GM23248 (cell line): ENCODE measurements around the gene ASPHD1. TPM values are rescaled to one million over a fixed set of nuclear protein-coding genes. Genes with fewer than 3 reads are reported as not detected.

Experiments used
- DNase-seq: peaks from one replicate; pipeline ENCODE4 v3.0.0-alpha.2; 2015
- H2AFZ ChIP-seq: fragments of 200-600 bp; sonication (generic); 2 replicates; pipeline ENCODE4 v1.6.1; 2016; ENCODE audit warnings: antibody characterized with exemption
- H3F3A ChIP-seq: fragments of 200-600 bp; sonication (generic); 2 replicates; pipeline ENCODE4 v1.6.1; 2016; ENCODE audit warnings: mild to moderate bottlenecking, antibody characterized with exemption, mixed run types; ENCODE audit not compliant: insufficient read depth
- H3K27ac ChIP-seq: fragments of 200-600 bp; sonication (generic); 2 replicates; pipeline ENCODE4 v1.5.1; 2016; ENCODE audit warnings: mild to moderate bottlenecking
- H3K27me3 ChIP-seq: fragments of 200-600 bp; sonication (generic); replicated peaks from 2 replicates; pipeline ENCODE4 v1.6.1; 2016; ENCODE audit warnings: mild to moderate bottlenecking; ENCODE audit not compliant: insufficient read depth
- H3K36me3 ChIP-seq: fragments of 200-600 bp; sonication (generic); 2 replicates; pipeline ENCODE4 v1.6.1; 2016; ENCODE audit warnings: low read depth, mild to moderate bottlenecking
- H3K4me1 ChIP-seq: fragments of 200-600 bp; sonication (generic); 2 replicates; pipeline ENCODE4 v1.6.1; 2016; ENCODE audit warnings: mild to moderate bottlenecking; ENCODE audit not compliant: insufficient read depth
- H3K4me2 ChIP-seq: fragments of 200-600 bp; sonication (generic); one replicate; pipeline ENCODE4 v1.6.1; 2016; ENCODE audit warnings: mild to moderate bottlenecking; ENCODE audit not compliant: unreplicated experiment
- H3K4me3 ChIP-seq: fragments of 200-600 bp; sonication (generic); 2 replicates; pipeline ENCODE4 v1.5.1; 2016; ENCODE audit warnings: mild to moderate bottlenecking
- H3K79me2 ChIP-seq: fragments of 200-600 bp; sonication (generic); 2 replicates; pipeline ENCODE4 v1.6.1; 2016; ENCODE audit warnings: mild to moderate bottlenecking; ENCODE audit not compliant: insufficient read depth
- H3K9ac ChIP-seq: fragments of 200-600 bp; sonication (generic); 2 replicates; pipeline ENCODE4 v1.6.1; 2016; ENCODE audit warnings: mild to moderate bottlenecking
- H3K9me2 ChIP-seq: fragments of 200-600 bp; sonication (generic); 2 replicates; pipeline ENCODE4 v1.6.1; 2016; ENCODE audit warnings: mixed run types, mild to moderate bottlenecking, moderate library complexity; ENCODE audit not compliant: insufficient read depth
- H3K9me3 ChIP-seq: fragments of 200-600 bp; sonication (generic); one replicate; pipeline ENCODE4 v1.6.1; 2017; ENCODE audit warnings: low read depth
- H4K20me1 ChIP-seq: fragments of 200-600 bp; sonication (generic); 2 replicates; pipeline ENCODE4 v1.6.0; 2016; ENCODE audit not compliant: insufficient read depth
- EZH2 ChIP-seq: fragments of 200-600 bp; sonication (generic); IDR thresholded peaks from 2 replicates; pipeline ENCODE4 v1.6.1; 2018; ENCODE audit warnings: antibody characterized with exemption, mild to moderate bottlenecking; ENCODE audit not compliant: insufficient read depth, poor library complexity, severe bottlenecking
- EZH2phosphoT487 ChIP-seq: fragments of 200-600 bp; sonication (generic); IDR thresholded peaks from 2 replicates; pipeline ENCODE4 v1.6.1; 2018; ENCODE audit warnings: antibody characterized with exemption, moderate library complexity, mild to moderate bottlenecking, low read depth; ENCODE audit not compliant: insufficient read depth
- WGBS, 2 experiments: methylation state at CpG; one replicate each; pipeline ENCODE4 v1.1.6; 2015 to 2017; ENCODE audit warnings: low lambda C conversion rate in 2 of 2, low coverage in 1 of 2; ENCODE audit errors: missing lambda C conversion rate in 2 of 2; 5-methylcytosine and 5-hydroxymethylcytosine counted together
- in situ Hi-C: fragments of 300-500 bp; cut with MboI; formaldehyde crosslinking; loops from 2 replicates; pipeline ENCODE4 v1.15.0; 2020
- polyA plus RNA-seq: library from polyadenylated mRNA; unstranded; fragments of >200 nt; fragmentation: Nextera tagmentation; extraction: Ambion mirVana; gene quantifications from 2 replicates; pipeline ENCODE4 v1.2.1, GENCODE V29; 2016
- total RNA-seq: library from RNA; depleted of rRNA; stranded (reverse); fragments of >200 nt; shearing (Covaris generic); gene quantifications from 2 replicates; pipeline ENCODE4 v1.2.3, GENCODE V29; 2014; rRNA removed

The ASPHD1 gene
- total and polyA plus RNA-seq, 2 experiments from 2014 or later = 6.9 to 19.3 TPM

DNA sequence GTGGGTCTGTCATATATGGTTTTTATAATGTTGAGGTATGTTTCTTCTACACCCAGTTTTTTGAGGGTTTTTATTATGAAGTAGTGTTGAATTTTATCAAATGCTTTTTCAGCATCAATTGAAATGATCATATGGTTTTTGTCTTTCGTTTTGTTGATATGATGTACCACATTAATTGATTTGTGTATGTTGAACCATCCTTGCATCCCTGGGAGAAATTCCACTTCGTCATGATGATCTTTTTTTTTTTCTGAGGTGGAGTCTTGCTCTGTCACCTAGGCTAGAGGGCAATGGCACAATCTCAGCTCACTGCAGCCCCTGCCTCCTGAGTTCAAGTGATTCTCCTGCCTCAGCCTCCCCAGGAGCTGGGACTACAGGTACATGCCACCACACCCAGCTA lies 47.6 kb downstream of the ASPHD1 start:
- peaks cover 17% of the 10 kb centered on the region for H3K4me1 ChIP-seq
- H3F3A ChIP-seq = peaks cover 19% of the 10 kb centered on the region
- no peaks in the 10 kb centered on the region for H3K9me2 ChIP-seq
- H3K27ac ChIP-seq = no peak overlapping the region
- no peak overlapping the region for H2AFZ ChIP-seq
- H3K4me3 ChIP-seq = no peak overlapping the region
- H3K9me3 ChIP-seq = no peaks in the 10 kb centered on the region
- H3K4me2 ChIP-seq = no peak overlapping the region
- 39 to 43% methylated on average over 2 of the region's 2 CpGs for WGBS, 2 experiments
- H3K79me2 ChIP-seq = no peaks in the 10 kb centered on the region
- no peaks in the 10 kb centered on the region for H3K27me3 ChIP-seq
- no peaks in the 10 kb centered on the region for H4K20me1 ChIP-seq
- no peak for DNase-seq
- no peak overlapping the region for H3K9ac ChIP-seq
- in situ Hi-C loops = no loop called here
- H3K36me3 ChIP-seq = no peaks in the 10 kb centered on the region
- TF ChIP-seq EZH2 = no peak
- TF ChIP-seq EZH2phosphoT487 = no peak

DNA sequence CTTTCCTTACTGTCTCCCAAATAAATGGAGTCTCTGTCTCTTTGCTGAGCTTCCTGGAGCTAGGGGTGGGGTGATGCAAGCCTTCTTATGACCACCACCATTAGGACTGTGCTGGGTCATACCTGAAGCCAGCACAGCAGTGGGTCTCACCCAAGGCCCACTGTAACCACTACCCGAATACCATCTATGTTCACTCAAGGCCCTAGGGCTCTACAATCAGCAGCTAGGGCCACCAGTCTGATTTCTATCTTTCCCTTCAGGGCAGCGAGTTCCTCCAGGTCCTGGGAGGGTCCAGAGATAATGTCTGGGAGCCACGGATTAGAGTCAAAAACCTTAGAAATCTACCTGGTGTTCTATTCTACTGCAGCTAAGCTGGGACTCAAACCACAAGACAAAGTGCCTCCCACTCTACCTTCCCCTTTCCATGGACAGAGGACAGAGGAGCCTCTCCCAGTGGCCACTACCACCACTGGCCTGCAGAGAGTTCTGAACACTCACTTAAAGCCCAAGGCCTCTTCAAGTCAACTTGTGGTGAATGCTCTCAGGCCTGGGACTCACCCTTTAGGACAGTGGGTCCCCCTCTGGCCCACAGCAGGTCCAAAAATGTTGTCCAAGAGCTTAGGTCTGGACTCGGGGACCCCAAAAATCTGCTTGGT lies 50.6 kb downstream of the ASPHD1 start:
- Histone ChIP-seq H3K79me2 (no peaks in the 10 kb centered on the region), H3K9me2 (no peaks in the 10 kb centered on the region), H3K27me3 (no peaks in the 10 kb centered on the region), H3K9ac (no peak overlapping the region), H3K4me2 (no peak overlapping the region), H3K9me3 (no peaks in the 10 kb centered on the region), H3F3A (no peaks in the 10 kb centered on the region), H3K4me1 (no peaks in the 10 kb centered on the region), H4K20me1 (no peaks in the 10 kb centered on the region), H3K4me3 (no peak overlapping the region), H3K36me3 (no peaks in the 10 kb centered on the region), H2AFZ (no peak overlapping the region), H3K27ac (no peak overlapping the region)
- DNase-seq = no peak
- in situ Hi-C loops = no loop called here
- 50 to 62% methylated on average over 4 of the region's 4 CpGs for whole genome bisulfite sequencing, 2 experiments
- no peak for TF ChIP-seq EZH2
- no peak for TF ChIP-seq EZH2phosphoT487

DNA sequence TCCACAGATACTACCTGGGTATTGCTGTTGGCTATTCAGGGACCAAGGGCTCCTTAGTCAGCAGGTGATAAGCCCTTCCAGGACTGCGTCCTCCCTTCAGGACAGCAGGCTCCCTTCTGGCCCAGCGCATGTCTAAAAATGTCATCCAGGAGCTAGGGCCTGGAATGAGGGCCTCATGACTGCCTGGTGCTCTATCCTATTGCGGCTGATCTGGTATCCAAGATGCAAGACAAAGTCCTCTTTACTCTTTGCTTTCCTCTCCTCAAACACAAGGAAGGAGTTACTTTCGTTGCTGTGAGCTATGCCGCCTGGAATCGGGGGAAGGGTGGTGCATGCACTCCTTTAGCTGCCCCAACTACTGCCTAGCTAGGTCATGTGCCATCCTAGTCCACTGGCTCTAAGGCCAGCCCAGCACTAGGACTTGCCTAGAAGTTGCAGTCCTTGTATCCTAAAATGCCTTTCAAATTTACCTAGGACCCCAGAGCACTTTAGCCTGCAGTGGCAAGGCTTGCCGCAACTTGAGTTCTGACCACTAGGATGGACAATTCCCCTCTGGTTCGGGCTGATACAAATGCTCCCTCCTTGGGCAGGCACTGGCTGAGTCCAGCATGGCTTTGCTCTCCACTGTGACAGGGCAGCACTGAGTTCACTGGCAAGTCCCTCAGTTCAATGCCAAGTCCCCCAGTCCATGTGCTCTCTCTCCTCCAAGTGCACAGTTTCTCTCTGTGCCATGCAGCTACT lies 51.5 kb downstream of the ASPHD1 start:
- Histone ChIP-seq H2AFZ (no peak overlapping the region), H3K4me3 (no peak overlapping the region), H3K27ac (no peak overlapping the region), H3K9me3 (no peaks in the 10 kb centered on the region), H3F3A (no peaks in the 10 kb centered on the region), H3K36me3 (no peaks in the 10 kb centered on the region), H3K4me1 (no peaks in the 10 kb centered on the region), H3K9me2 (no peaks in the 10 kb centered on the region), H4K20me1 (no peaks in the 10 kb centered on the region), H3K4me2 (no peak overlapping the region), H3K79me2 (no peaks in the 10 kb centered on the region), H3K27me3 (no peaks in the 10 kb centered on the region), H3K9ac (no peak overlapping the region)
- DNase-seq = no peak
- 75 to 87% methylated on average over 8 of the region's 8 CpGs for WGBS, 2 experiments
- TF ChIP-seq EZH2 = no peak
- TF ChIP-seq EZH2phosphoT487 = no peak
- in situ Hi-C loops = no loop called here

Other genes starting within 250 kb of the ASPHD1 start
- not detected in 2 replicates for gene SPN, start 237.2 kb upstream of the ASPHD1 start, total RNA-seq
- 0.14 TPM in 1 of 2 replicates, not detected in the other for gene SPN, start 237.2 kb upstream of the ASPHD1 start, polyA plus RNA-seq
- 0.32 TPM in 1 of 2 replicates, not detected in the other for gene QPRT, start 221.3 kb upstream of the ASPHD1 start, total RNA-seq
- 0.27 and 0.85 TPM in 2 replicates for gene QPRT, start 221.3 kb upstream of the ASPHD1 start, polyA plus RNA-seq
- not detected in 2 replicates for gene C16orf54, start 154.5 kb upstream of the ASPHD1 start, total RNA-seq
- not detected in 2 replicates for gene C16orf54, start 154.5 kb upstream of the ASPHD1 start, polyA plus RNA-seq
- gene ZG16, start 122.2 kb upstream of the ASPHD1 start, total RNA-seq = not detected in 2 replicates
- gene ZG16, start 122.2 kb upstream of the ASPHD1 start, polyA plus RNA-seq = not detected in 2 replicates
- 28.7 and 30.4 TPM in 2 replicates for gene KIF22, start 109.7 kb upstream of the ASPHD1 start, total RNA-seq
- gene KIF22, start 109.7 kb upstream of the ASPHD1 start, polyA plus RNA-seq = 39.5 and 41.8 TPM in 2 replicates
- 169 and 215 TPM in 2 replicates for gene MAZ, start 94.0 kb upstream of the ASPHD1 start, total RNA-seq
- gene MAZ, start 94.0 kb upstream of the ASPHD1 start, polyA plus RNA-seq = 74.5 and 76.8 TPM in 2 replicates
- gene PRRT2, start 88.3 kb upstream of the ASPHD1 start, total RNA-seq = 0.43 and 4.0 TPM in 2 replicates
- gene PRRT2, start 88.3 kb upstream of the ASPHD1 start, polyA plus RNA-seq = 1.3 and 2.1 TPM in 2 replicates
- gene PAGR1, start 84.3 kb upstream of the ASPHD1 start, total RNA-seq = 23.6 and 30.6 TPM in 2 replicates
- gene PAGR1, start 84.3 kb upstream of the ASPHD1 start, polyA plus RNA-seq = 17.5 and 19.3 TPM in 2 replicates
- 272 and 296 TPM in 2 replicates for gene MVP, start 80.0 kb upstream of the ASPHD1 start, total RNA-seq
- 230 and 235 TPM in 2 replicates for gene MVP, start 80.0 kb upstream of the ASPHD1 start, polyA plus RNA-seq
- 161 and 181 TPM in 2 replicates for gene CDIPT, start 37.3 kb upstream of the ASPHD1 start, total RNA-seq
- gene CDIPT, start 37.3 kb upstream of the ASPHD1 start, polyA plus RNA-seq = 126 and 128 TPM in 2 replicates
- gene SEZ6L2, start 938 bp upstream of the ASPHD1 start, total RNA-seq = 30.7 and 34.7 TPM in 2 replicates
- gene SEZ6L2, start 938 bp upstream of the ASPHD1 start, polyA plus RNA-seq = 6.9 and 7.3 TPM in 2 replicates
- 3.7 and 14.7 TPM in 2 replicates for gene KCTD13, start 25.7 kb downstream of the ASPHD1 start, total RNA-seq
- gene KCTD13, start 25.7 kb downstream of the ASPHD1 start, polyA plus RNA-seq = 10.7 and 12.6 TPM in 2 replicates
- gene TMEM219, start 61.6 kb downstream of the ASPHD1 start, total RNA-seq = 91.6 and 124 TPM in 2 replicates
- gene TMEM219, start 61.6 kb downstream of the ASPHD1 start, polyA plus RNA-seq = 162 and 166 TPM in 2 replicates
- 57.7 and 57.9 TPM in 2 replicates for gene TAOK2, start 73.4 kb downstream of the ASPHD1 start, total RNA-seq
- gene TAOK2, start 73.4 kb downstream of the ASPHD1 start, polyA plus RNA-seq = 12.5 and 13.6 TPM in 2 replicates
- 3.2 and 3.9 TPM in 2 replicates for gene HIRIP3, start 95.1 kb downstream of the ASPHD1 start, total RNA-seq
- 11.9 and 14.0 TPM in 2 replicates for gene HIRIP3, start 95.1 kb downstream of the ASPHD1 start, polyA plus RNA-seq
- gene INO80E, start 95.8 kb downstream of the ASPHD1 start, total RNA-seq = 51.1 and 111 TPM in 2 replicates
- gene INO80E, start 95.8 kb downstream of the ASPHD1 start, polyA plus RNA-seq = 32.3 and 35.3 TPM in 2 replicates
- gene DOC2A, start 110.5 kb downstream of the ASPHD1 start, total RNA-seq = not detected in 2 replicates
- gene DOC2A, start 110.5 kb downstream of the ASPHD1 start, polyA plus RNA-seq = not detected in 2 replicates
- not detected in 2 replicates for gene C16orf92, start 122.7 kb downstream of the ASPHD1 start, total RNA-seq
- not detected in 2 replicates for gene C16orf92, start 122.7 kb downstream of the ASPHD1 start, polyA plus RNA-seq
- not detected in 2 replicates for gene TLCD3B, start 130.8 kb downstream of the ASPHD1 start, total RNA-seq
- 0.13 TPM in 1 of 2 replicates, not detected in the other for gene TLCD3B, start 130.8 kb downstream of the ASPHD1 start, polyA plus RNA-seq
- gene ALDOA, start 165.3 kb downstream of the ASPHD1 start, total RNA-seq = 1,441 and 1,602 TPM in 2 replicates
- gene ALDOA, start 165.3 kb downstream of the ASPHD1 start, polyA plus RNA-seq = 2,742 and 2,900 TPM in 2 replicates
- gene PPP4C, start 175.5 kb downstream of the ASPHD1 start, total RNA-seq = 135 and 168 TPM in 2 replicates
- 205 and 210 TPM in 2 replicates for gene PPP4C, start 175.5 kb downstream of the ASPHD1 start, polyA plus RNA-seq
- gene TBX6, start 191.4 kb downstream of the ASPHD1 start, total RNA-seq = 0.11 TPM in 1 of 2 replicates, not detected in the other
- gene TBX6, start 191.4 kb downstream of the ASPHD1 start, polyA plus RNA-seq = 0.13 and 0.20 TPM in 2 replicates
- 62.6 and 100.0 TPM in 2 replicates for gene YPEL3, start 195.7 kb downstream of the ASPHD1 start, total RNA-seq
- 192 and 200 TPM in 2 replicates for gene YPEL3, start 195.7 kb downstream of the ASPHD1 start, polyA plus RNA-seq
- 0.22 TPM in 1 of 2 replicates, not detected in the other for gene GDPD3, start 213.0 kb downstream of the ASPHD1 start, total RNA-seq
- gene GDPD3, start 213.0 kb downstream of the ASPHD1 start, polyA plus RNA-seq = 1.1 and 1.2 TPM in 2 replicates
- 47.3 and 60.4 TPM in 2 replicates for gene MAPK3, start 222.7 kb downstream of the ASPHD1 start, total RNA-seq
- gene MAPK3, start 222.7 kb downstream of the ASPHD1 start, polyA plus RNA-seq = 40.3 and 44.4 TPM in 2 replicates